Measurements from ENCODE around the gene TCN2.

DNA sequence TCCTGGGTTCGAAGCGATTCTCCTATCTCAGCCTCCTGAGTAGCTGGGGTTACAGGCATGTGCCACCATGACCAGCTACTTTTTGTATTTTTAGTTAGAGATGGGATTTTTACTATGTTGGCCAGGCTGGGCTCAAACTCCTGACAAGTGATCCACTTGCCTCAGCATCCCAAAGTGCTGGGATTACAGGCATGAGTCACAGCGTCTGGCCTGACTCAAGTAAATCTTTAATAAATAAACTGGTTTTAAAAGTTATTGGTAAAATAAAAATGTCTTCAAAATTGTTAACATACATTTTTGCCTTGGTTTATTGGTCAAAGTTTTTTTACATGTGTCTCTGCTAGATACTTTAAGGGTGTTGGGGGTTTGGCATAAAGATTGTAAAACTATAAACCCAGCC lies 8.0 kb upstream of the TCN2 start:
- TF ChIP-seq, protein P1, sequence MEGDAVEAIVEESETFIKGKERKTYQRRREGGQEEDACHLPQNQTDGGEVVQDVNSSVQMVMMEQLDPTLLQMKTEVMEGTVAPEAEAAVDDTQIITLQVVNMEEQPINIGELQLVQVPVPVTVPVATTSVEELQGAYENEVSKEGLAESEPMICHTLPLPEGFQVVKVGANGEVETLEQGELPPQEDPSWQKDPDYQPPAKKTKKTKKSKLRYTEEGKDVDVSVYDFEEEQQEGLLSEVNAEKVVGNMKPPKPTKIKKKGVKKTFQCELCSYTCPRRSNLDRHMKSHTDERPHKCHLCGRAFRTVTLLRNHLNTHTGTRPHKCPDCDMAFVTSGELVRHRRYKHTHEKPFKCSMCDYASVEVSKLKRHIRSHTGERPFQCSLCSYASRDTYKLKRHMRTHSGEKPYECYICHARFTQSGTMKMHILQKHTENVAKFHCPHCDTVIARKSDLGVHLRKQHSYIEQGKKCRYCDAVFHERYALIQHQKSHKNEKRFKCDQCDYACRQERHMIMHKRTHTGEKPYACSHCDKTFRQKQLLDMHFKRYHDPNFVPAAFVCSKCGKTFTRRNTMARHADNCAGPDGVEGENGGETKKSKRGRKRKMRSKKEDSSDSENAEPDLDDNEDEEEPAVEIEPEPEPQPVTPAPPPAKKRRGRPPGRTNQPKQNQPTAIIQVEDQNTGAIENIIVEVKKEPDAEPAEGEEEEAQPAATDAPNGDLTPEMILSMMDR (IDR thresholded peaks at IDR 0.05; ENCODE audit: borderline replicate concordance, extremely low read depth, low read length, poor library complexity, severe bottlenecking) = no peak
- TF ChIP-seq EZH2 (IDR thresholded peaks at IDR 0.05; ENCODE audit: borderline replicate concordance, low read depth, low read length, severe bottlenecking) = no peak

Measured in DND-41 (cell line).